ENCODE measurements around the gene PLCXD1.
"Not testable (repeated sequence)": the region's sequence is repeated elsewhere in the genome, so short reads cannot be mapped to it uniquely, and the experiment has no call there.

The PLCXD1 gene

DNA sequence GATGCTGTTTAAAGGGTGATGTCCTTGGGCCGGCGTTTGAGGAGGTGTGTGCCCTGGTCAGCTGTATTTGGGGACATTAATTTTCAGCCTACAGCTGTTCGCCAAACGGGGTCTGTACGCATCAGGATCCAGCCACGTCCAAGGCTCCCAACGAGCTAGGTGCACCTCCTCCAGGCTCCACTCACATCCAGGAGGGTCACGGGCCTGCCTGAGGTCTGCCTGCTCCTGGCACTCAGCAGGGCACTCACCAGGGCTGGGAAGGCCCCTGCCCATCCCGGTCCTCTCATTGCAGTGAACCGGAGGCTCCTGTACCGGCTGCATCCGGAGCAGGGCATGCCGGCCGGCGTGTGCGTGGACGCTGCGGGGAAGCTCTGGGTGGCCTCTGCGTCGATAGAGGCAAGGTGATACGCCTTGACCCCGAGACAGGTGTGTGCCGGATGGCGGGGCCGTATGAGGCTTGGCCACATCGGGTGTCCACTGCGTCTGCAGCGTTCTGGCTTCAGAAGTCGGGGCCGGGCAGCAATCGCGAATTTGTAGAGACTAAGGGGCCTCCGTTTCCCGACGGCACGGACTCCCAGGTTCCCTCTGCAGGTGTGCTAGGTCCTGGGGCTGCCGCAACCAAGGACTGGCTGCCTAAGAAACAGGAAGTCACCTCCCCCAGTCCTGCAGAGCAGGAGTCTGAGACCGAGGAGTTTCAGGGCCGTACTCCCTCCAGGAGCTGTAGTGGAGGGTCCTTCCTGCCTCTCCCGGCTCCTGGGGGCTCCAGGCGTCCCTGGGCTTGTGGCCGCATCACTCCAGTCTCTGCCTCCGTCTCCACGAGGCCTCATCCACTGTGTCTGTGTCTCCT, 27.5 kb upstream of the PLCXD1 start:
- TF ChIP-seq, protein P1, sequence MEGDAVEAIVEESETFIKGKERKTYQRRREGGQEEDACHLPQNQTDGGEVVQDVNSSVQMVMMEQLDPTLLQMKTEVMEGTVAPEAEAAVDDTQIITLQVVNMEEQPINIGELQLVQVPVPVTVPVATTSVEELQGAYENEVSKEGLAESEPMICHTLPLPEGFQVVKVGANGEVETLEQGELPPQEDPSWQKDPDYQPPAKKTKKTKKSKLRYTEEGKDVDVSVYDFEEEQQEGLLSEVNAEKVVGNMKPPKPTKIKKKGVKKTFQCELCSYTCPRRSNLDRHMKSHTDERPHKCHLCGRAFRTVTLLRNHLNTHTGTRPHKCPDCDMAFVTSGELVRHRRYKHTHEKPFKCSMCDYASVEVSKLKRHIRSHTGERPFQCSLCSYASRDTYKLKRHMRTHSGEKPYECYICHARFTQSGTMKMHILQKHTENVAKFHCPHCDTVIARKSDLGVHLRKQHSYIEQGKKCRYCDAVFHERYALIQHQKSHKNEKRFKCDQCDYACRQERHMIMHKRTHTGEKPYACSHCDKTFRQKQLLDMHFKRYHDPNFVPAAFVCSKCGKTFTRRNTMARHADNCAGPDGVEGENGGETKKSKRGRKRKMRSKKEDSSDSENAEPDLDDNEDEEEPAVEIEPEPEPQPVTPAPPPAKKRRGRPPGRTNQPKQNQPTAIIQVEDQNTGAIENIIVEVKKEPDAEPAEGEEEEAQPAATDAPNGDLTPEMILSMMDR (IDR thresholded peaks at IDR 0.05; ENCODE audit: insufficient read depth, missing control alignments): no peak
- DNase-seq (ENCODE audit: insufficient read length, low spot score) (no peak), FAIRE-seq (no peak)

GRCh38 chrX:254630-255215, 26.5 kb upstream of the PLCXD1 start:
- FAIRE-seq (no peak), DNase-seq (ENCODE audit: insufficient read length, low spot score) (no peak)
- TF ChIP-seq, protein P1 (IDR thresholded peaks at IDR 0.05; ENCODE audit: insufficient read depth, missing control alignments): no peak

DNA sequence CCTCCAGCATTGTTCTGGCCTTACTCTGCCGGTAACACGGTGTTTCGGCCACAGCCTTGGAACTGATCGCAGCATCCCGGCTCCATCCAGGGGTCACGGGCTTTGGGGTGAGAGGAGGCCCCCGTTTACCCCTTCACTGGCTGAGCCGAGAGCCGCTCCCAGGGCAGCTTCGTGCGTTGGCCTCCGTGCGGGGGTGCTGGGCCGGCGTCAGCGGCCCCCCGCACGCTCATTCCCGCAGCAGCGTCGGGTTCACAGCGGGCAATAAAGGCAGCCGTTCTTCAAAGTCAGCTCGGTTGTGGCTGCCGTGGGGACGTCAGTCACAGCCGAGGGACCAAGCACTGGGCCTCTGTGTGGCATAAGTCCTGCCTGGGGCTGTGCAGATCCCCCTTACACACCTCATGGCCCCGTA, 25.3 kb upstream of the PLCXD1 start:
- TF ChIP-seq, protein P1 (IDR thresholded peaks at IDR 0.05; ENCODE audit: insufficient read depth, missing control alignments): no peak
- DNase-seq (ENCODE audit: insufficient read length, low spot score): no peak
- FAIRE-seq: no peak

DNA sequence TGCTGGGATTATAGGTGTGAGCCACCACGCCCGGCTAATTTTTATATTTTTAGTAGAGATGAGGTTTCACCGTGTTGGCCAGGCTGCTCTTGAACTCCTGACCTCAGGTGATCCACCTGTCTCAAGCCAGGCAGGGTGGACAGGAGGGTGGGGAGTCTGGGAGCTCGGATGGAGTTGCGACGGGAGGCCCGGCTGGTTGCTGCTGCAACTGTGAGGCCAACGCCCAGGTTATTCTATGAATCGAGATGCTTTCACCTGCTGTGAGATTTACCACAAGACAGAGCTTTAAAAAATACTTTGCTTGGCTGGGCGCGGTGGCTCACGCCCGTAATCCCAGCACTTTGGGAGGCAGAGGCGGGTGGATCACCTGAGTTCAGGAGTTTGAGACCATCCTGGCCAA, 24.1 kb upstream of the PLCXD1 start:
- DNase-seq (ENCODE audit: insufficient read length, low spot score); FAIRE-seq: not testable (repeated sequence)

DNA sequence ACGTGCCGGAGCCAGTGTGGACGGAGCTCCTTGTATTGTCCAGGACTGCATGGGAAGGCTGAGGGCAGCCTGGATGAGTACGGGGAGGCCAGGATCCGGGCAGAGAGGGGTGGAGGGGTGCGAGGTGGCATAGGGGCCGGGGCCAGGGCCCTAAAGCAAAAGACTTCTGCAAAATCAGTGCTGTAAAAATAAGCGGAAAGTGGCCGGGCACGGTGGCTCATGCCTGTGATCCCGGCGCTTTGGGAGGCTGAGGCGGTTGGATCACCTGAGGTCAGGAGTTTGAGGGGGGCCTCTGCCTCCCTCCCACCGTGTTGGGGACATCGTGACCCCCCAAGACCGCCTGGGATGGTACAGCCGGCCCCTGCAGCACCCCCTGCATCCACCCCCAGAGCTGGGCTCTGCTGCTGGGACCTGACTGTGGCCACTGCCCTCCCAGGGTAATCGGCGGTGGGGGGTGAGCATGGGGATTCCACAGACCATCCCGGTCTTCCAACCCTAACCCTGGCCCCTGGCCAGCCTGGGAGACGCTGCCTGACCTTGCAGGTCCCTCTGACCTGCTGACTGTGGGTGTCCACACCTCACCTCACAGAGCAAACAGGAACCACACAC, 23.4 kb upstream of the PLCXD1 start:
- DNase-seq (ENCODE audit: insufficient read length, low spot score) (no peak), FAIRE-seq (no peak)

GRCh38 chrX:258291-259040, 22.7 kb upstream of the PLCXD1 start:
- DNase-seq (ENCODE audit: insufficient read length, low spot score) (no peak), FAIRE-seq (no peak)
- TF ChIP-seq, protein P1 (IDR thresholded peaks at IDR 0.05; ENCODE audit: insufficient read depth, missing control alignments): no peak

More for the DNA sequence above, 23.4 kb upstream of the PLCXD1 start:
- TF ChIP-seq, protein P1 (IDR thresholded peaks at IDR 0.05; ENCODE audit: insufficient read depth, missing control alignments): no peak

DNA sequence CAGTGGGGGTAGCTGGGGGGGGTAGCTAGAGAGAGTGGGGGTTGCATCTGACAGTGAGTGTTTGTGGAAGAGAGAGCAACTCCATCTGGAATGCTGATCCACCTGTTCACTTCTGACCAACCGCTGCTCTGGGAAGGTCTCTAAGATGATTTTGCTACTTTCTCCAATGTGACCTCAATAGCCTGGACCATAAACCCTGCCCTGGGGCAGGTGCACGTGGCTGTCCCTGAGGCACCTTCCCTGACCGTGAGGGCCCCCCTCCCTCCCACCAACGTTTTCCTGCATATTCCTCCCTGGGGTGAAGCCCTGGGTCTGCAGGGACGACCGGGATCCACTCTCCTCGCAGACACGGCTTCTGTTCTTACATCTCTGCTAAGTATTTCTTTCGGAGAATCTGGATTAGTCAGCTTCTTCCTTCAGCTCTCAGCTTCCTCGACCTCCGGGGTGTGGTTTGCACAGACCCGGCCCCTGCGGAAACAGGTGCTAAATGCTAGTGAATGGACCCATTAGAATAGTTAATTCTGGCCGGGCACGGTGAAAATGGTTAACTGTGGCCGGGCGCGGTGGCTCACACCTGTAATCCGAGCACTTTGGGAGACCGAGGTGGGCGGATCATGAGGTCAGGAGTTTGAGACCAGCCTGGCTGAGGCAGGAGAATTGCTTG, 21.4 kb upstream of the PLCXD1 start:
- FAIRE-seq (no peak), DNase-seq (ENCODE audit: insufficient read length, low spot score) (no peak)
- TF ChIP-seq, protein P1 (IDR thresholded peaks at IDR 0.05; ENCODE audit: insufficient read depth, missing control alignments): no peak
